ENCODE results near the gene KIAA1614.

DNA sequence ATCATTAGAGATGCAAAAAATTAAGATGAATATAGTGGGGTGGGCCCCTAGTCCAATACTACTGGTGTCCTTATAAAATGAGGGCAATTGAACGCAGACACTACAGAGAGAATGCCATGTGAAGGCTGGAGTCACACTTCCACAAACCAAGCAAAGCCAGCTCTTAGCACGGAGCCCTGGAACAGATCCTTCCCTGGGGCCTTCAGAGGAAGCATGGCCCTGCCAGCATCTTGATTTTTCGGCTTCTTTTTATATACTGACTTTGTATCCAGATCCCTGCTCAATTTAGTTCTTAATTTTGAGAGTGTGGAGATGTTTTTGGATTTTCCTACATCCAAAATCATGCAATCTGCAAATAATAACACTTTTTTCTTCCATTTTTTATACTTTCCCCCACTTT lies 10.2 kb upstream of the KIAA1614 start:
- TF ChIP-seq EZH2 (IDR thresholded peaks at IDR 0.05) = no peak
- TF ChIP-seq POLR2AphosphoS5 (IDR thresholded peaks at IDR 0.05; ENCODE audit: borderline replicate concordance, low read depth, low read length) = no peak
- no peak for TF ChIP-seq FOXP2 (optimal IDR thresholded peaks at IDR 0.05; ENCODE audit: control extremely low read depth, extremely low read length, insufficient read depth)
